Keratinocyte (primary cell): ENCODE measurements around the gene P4HA1.

Source experiments
- CTCF ChIP-seq, 3 experiments: IDR thresholded peaks in 1 of 3; conservative IDR thresholded peaks in 1 of 3; optimal IDR thresholded peaks in 1 of 3; 2 replicates in 2 of 3; 3 replicates in 1 of 3; pipeline versions ENCODE3 to v1.5.1; 2011; ENCODE audit warnings: low read length in 3 of 3, mild to moderate bottlenecking in 3 of 3, moderate library complexity in 2 of 3, control low read depth in 1 of 3, inconsistent platforms in 1 of 3; ENCODE audit not compliant: insufficient read depth in 2 of 3; ENCODE audit errors: extremely low read depth in 1 of 3
- EZH2 ChIP-seq: IDR thresholded peaks from one replicate; pipeline ENCODE4 v1.6.1; 2012; ENCODE audit warnings: inconsistent platforms, mild to moderate bottlenecking, low read length, moderate library complexity

DNA sequence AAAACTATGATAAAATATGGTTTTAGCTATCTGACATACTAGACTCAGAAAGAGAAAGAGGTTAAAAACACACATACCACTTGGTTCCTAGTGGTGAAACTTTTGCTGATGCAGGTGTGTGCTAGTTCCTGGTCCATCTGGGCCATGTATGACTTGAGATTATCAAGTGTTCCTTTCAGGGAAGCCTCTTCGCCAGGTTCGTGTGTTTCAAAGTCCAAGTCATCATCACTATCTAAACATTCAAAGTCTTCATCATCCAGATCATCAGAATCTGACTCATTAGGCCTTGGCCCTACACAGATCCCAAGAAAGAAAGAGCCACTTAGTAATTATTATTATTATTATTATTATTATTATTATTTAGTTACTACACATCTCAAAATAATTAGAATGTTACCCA is 40.0 kb upstream of the P4HA1 start:
- TF ChIP-seq CTCF (optimal IDR thresholded peaks at IDR 0.05 in 1 of 3, IDR thresholded peaks at IDR 0.05 in 1 of 3, conservative IDR thresholded peaks at IDR 0.05 in 1 of 3; ENCODE audit: extremely low read depth in 1 of 3, insufficient read depth in 2 of 3, low read length in 3 of 3) (no peak), EZH2 (no peak)
